Measurements from ENCODE around the gene CA4. TPM values are rescaled to one million over a fixed set of nuclear protein-coding genes. Genes with fewer than 3 reads are reported as not detected.
A peak's percentile ranks its signal among the peaks of the same experiment; 100 is the strongest.

Gene CA4
- total RNA-seq, 1 donor from 2014 or later: 14.1 TPM

- H3K4me2 ChIP-seq: peak overlapping the region; percentile 81
- TF ChIP-seq CTCF (IDR thresholded peaks at IDR 0.05) (no peak), EZH2phosphoT487 (IDR thresholded peaks at IDR 0.05) (peak; percentile 53), EZH2 (IDR thresholded peaks at IDR 0.05) (peak; percentile 46)
- H3K36me3 ChIP-seq: no peaks in the 10 kb centered on the region
- Mint-ChIP-seq H3K4me3 (peak overlapping the region; percentile 75), H3K27me3 (ENCODE audit: insufficient read depth, low read depth) (peaks cover 43% of the 10 kb centered on the region), H3K27ac (no peak overlapping the region), H3K9me3 (no peaks in the 10 kb centered on the region), H3K4me1 (peaks cover 44% of the 10 kb centered on the region), H3K36me3 (no peaks in the 10 kb centered on the region)
- H3K27ac ChIP-seq: no peak overlapping the region
- no peak overlapping the region for H2AFZ ChIP-seq (replicated peaks)
- no peaks in the 10 kb centered on the region for H3K9me3 ChIP-seq (ENCODE audit: low read depth)
- peaks cover 61% of the 10 kb centered on the region for H3F3A ChIP-seq (ENCODE audit: low read depth)
- no peaks in the 10 kb centered on the region for H3K79me2 ChIP-seq (ENCODE audit: low read depth)
- H3K4me3 ChIP-seq: peak overlapping the region; percentile 45
- H4K20me1 ChIP-seq (ENCODE audit: low read depth): peaks cover 24% of the 10 kb centered on the region
- peak; percentile 70 for DNase-seq (ENCODE audit: low spot score)
- peaks cover 55% of the 10 kb centered on the region for H3K4me1 ChIP-seq
- no peak overlapping the region for H3K9ac ChIP-seq
- peaks cover 55% of the 10 kb centered on the region for H3K27me3 ChIP-seq
Observed at GRCh38 chr17:60141111-60142018, 8.4 kb upstream of the CA4 start.

- H3K9me3 Mint-ChIP-seq: no peaks in the 10 kb centered on the region
- peaks cover 58% of the 10 kb centered on the region for H3K4me1 ChIP-seq
- H3K9me3 ChIP-seq (ENCODE audit: low read depth): no peaks in the 10 kb centered on the region
- H3K4me2 ChIP-seq: peak overlapping the region; percentile 81
- no peak overlapping the region for H3K9ac ChIP-seq
- peak overlapping the region; percentile 75 for H2AFZ ChIP-seq (replicated peaks)
- peaks cover 51% of the 10 kb centered on the region for H3K4me1 Mint-ChIP-seq
- peaks cover 72% of the 10 kb centered on the region for H3F3A ChIP-seq (ENCODE audit: low read depth)
- H3K4me3 Mint-ChIP-seq: peak overlapping the region; percentile 75
- peaks cover 24% of the 10 kb centered on the region for H4K20me1 ChIP-seq (ENCODE audit: low read depth)
- H3K4me3 ChIP-seq: peak overlapping the region; percentile 45
- peak; percentile 88 for TF ChIP-seq CTCF (IDR thresholded peaks at IDR 0.05)
- no peak for TF ChIP-seq EZH2 (IDR thresholded peaks at IDR 0.05)
- peaks cover 41% of the 10 kb centered on the region for H3K27me3 ChIP-seq
- H3K27ac Mint-ChIP-seq: peak overlapping the region; percentile 8
- H3K27ac ChIP-seq: peak overlapping the region; percentile 81
- DNase-seq (ENCODE audit: low spot score): peak; percentile 94
- no peaks in the 10 kb centered on the region for H3K36me3 Mint-ChIP-seq
- H3K36me3 ChIP-seq: no peaks in the 10 kb centered on the region
- peaks cover 44% of the 10 kb centered on the region for H3K27me3 Mint-ChIP-seq (ENCODE audit: insufficient read depth, low read depth)
- H3K79me2 ChIP-seq (ENCODE audit: low read depth): no peaks in the 10 kb centered on the region
Observed at GRCh38 chr17:60142872-60143499, 6.8 kb upstream of the CA4 start.

DNA sequence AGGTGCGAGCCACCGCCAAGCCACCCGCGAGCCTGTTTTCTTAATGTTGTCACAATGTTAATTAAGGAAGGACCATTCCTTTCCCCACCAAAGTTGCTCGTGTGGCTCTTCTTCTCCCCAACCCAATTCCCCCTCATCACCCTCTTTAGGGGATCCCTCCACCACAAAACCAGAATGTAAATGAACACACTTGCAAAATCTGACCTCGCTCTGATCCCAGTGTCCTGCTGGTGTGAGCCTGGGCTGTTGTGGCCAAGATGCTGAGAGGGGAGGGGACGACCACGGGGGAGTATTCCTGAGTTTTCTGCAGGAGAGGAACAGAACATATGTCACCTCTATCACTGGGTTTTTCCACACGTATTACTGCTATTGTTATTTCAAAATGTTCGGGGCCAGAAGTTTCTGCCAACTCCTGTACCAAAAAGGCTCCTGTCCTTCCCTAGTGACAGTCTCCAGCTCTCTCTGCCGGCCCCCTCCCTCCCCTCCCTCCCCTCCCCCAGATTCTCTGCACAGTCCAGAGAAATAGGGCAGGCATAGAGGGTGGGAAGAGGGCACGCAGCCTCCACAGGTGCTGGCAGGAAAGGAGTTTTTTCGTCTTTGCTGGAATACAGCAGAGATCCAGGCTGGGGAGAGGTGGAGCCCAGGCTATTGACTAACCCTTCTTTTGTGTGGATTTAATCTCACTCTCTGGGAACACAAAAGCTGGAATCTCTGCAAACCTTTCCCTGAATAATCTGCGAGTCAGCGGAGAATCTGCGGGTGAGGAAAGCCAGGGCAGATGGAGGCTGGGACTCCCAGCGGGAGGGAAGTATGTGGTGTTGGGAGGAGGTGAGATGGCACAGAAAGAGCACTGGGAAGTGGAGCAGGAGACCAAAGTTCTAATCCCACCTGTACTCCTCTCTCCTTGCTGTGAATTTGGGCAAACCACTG, 4.5 kb upstream of the CA4 start:
- Mint-ChIP-seq H3K4me1 (peaks cover 64% of the 10 kb centered on the region), H3K27ac (peak overlapping the region; percentile 77), H3K36me3 (no peaks in the 10 kb centered on the region), H3K9me3 (no peaks in the 10 kb centered on the region), H3K4me3 (peak overlapping the region; percentile 73), H3K27me3 (ENCODE audit: insufficient read depth, low read depth) (peaks cover 42% of the 10 kb centered on the region)
- H4K20me1 ChIP-seq (ENCODE audit: low read depth): peaks cover 9% of the 10 kb centered on the region
- H3K4me2 ChIP-seq: peak overlapping the region; percentile 71
- H3K4me1 ChIP-seq: peaks cover 74% of the 10 kb centered on the region
- H3K36me3 ChIP-seq: no peaks in the 10 kb centered on the region
- peaks cover 31% of the 10 kb centered on the region for H3K27me3 ChIP-seq
- H3F3A ChIP-seq (ENCODE audit: low read depth): peaks cover 85% of the 10 kb centered on the region
- no peaks in the 10 kb centered on the region for H3K79me2 ChIP-seq (ENCODE audit: low read depth)
- TF ChIP-seq EZH2 (IDR thresholded peaks at IDR 0.05) (no peak), EZH2phosphoT487 (IDR thresholded peaks at IDR 0.05) (no peak), CTCF (IDR thresholded peaks at IDR 0.05) (no peak)
- DNase-seq (ENCODE audit: low spot score): peak; percentile 91
- peak overlapping the region; percentile 92 for H3K27ac ChIP-seq
- H3K9ac ChIP-seq: no peak overlapping the region
- H2AFZ ChIP-seq (replicated peaks): peak overlapping the region; percentile 7
- H3K4me3 ChIP-seq: peak overlapping the region; percentile 19
- H3K9me3 ChIP-seq (ENCODE audit: low read depth): no peaks in the 10 kb centered on the region
